K562 (cell line): ENCODE results near the gene GIGYF2. TPM values are rescaled to one million over a fixed set of nuclear protein-coding genes. Genes with fewer than 3 reads are reported as not detected.

ENCODE experiments used
- ATAC-seq: fragments of 200-7000 bp; cut with Tn5 transposase; 3 replicates; pipeline ENCODE4 v1.9.1; 2020; ENCODE audit warnings: moderate library complexity
- BruUV-seq: library from RNA; stranded (reverse); fragments of 400-500 nt; replicated peaks from 2 replicates; lab custom pipeline; 2021; lab: Mats Ljungman, UMichigan
- CTCF ChIA-PET: fragments of 300-600 bp; formaldehyde crosslinking; extraction: SDS; loops from one replicate; lab custom pipeline; 2021; ENCODE audit warnings: low intra/inter-chr PET ratio; lab: Yijun Ruan, JAX
- POLR2A ChIA-PET: fragments of 300-600, 350-650 bp; sonication (Branson Sonifier 250); formaldehyde crosslinking; extraction: SDS; loops from one replicate; lab custom pipeline; 2021; ENCODE audit warnings: antibody characterized with exemption, inconsistent platforms; lab: Yijun Ruan, JAX
- DNase-seq, 4 experiments: peaks; one replicate each; pipeline versions ENCODE4 v3.0.0 to v3.0.0-alpha.2; 2011 to 2018; ENCODE audit warnings: low spot score in 3 of 4, mixed read lengths in 3 of 4; ENCODE audit errors: extremely low read depth in 1 of 4
- FAIRE-seq: peaks from 2 replicates; lab custom pipeline; 2011; peaks lifted over from hg19 to GRCh38; lab: Jason Lieb, UNC
- H2AFZ ChIP-seq: 2 replicates; pipeline ENCODE4 v1.6.0; 2011; ENCODE audit warnings: low read depth, low read length, control low read depth, inconsistent platforms
- H3K27ac ChIP-seq: fragments of 200-600 bp; 3 replicates; pipeline ENCODE4 v1.8.0; 2011; ENCODE audit warnings: low read depth, mild to moderate bottlenecking, control low read depth, inconsistent platforms, low read length, moderate library complexity, mixed read lengths; ENCODE audit errors: extremely low read depth
- H3K27me3 ChIP-seq, 2 experiments: fragments of 300-600 bp in 1 of 2; 2 replicates in 1 of 2; 3 replicates in 1 of 2; pipeline versions ENCODE4 v1.6.0 to v1.8.0; 2011; ENCODE audit warnings: inconsistent platforms in 2 of 2, low read length in 2 of 2, mild to moderate bottlenecking in 1 of 2, mixed read lengths in 1 of 2, moderate library complexity in 1 of 2; ENCODE audit not compliant: control insufficient read depth in 2 of 2, insufficient read depth in 2 of 2
- H3K36me3 ChIP-seq: fragments of 300-600 bp; 3 replicates; pipeline ENCODE4 v1.8.0; 2011; ENCODE audit warnings: mild to moderate bottlenecking, low read length, inconsistent platforms; ENCODE audit not compliant: control insufficient read depth, insufficient read depth
- H3K4me1 ChIP-seq, 2 experiments: fragments of 200-600 bp in 1 of 2; replicated peaks in 1 of 2; 2 replicates in 1 of 2; 3 replicates in 1 of 2; pipeline versions ENCODE4 v1.5.1 to v1.8.0; 2011; ENCODE audit warnings: inconsistent platforms in 2 of 2, low read length in 2 of 2, mild to moderate bottlenecking in 1 of 2, mixed read lengths in 1 of 2, moderate library complexity in 1 of 2; ENCODE audit not compliant: control insufficient read depth in 2 of 2, insufficient read depth in 2 of 2
- H3K4me2 ChIP-seq: 2 replicates; pipeline ENCODE4 v1.6.1; 2011; ENCODE audit warnings: low read length, control low read depth, inconsistent platforms, mixed read lengths; ENCODE audit not compliant: insufficient read depth
- H3K4me3 ChIP-seq: fragments of 200-600 bp; sonication (generic), shearing (Covaris generic); 2 replicates; pipeline ENCODE4 v1.5.1; 2016; ENCODE audit warnings: control low read depth, inconsistent platforms
- H3K79me2 ChIP-seq: fragments of 200-600 bp; 3 replicates; pipeline ENCODE4 v1.8.0; 2011; ENCODE audit warnings: low read length, inconsistent platforms; ENCODE audit not compliant: control insufficient read depth, insufficient read depth
- H3K9ac ChIP-seq, 2 experiments: 2 replicates each; pipeline versions ENCODE4 v1.6.0 to v1.6.1; 2011; ENCODE audit warnings: low read depth in 2 of 2, low read length in 2 of 2, control low read depth in 1 of 2, inconsistent platforms in 1 of 2, mild to moderate bottlenecking in 1 of 2, mixed read lengths in 1 of 2; ENCODE audit not compliant: insufficient read depth in 1 of 2
- H3K9me1 ChIP-seq: one replicate; pipeline ENCODE4 v1.6.0; 2011; ENCODE audit warnings: inconsistent platforms, mild to moderate bottlenecking, low read length, moderate library complexity; ENCODE audit not compliant: control insufficient read depth, insufficient read depth
- H3K9me3 ChIP-seq: replicated peaks from 2 replicates; pipeline ENCODE4 v1.5.1; 2011; ENCODE audit warnings: low read depth, low read length, inconsistent platforms; ENCODE audit not compliant: control insufficient read depth, insufficient read depth
- H4K20me1 ChIP-seq: replicated peaks from 2 replicates; pipeline ENCODE4 v1.6.1; 2011; ENCODE audit warnings: low read length, inconsistent platforms, mixed read lengths; ENCODE audit not compliant: control insufficient read depth, insufficient read depth
- BCOR ChIP-seq: fragments of 450-650 bp; IDR thresholded peaks from 2 replicates; pipeline ENCODE4 v1.6.1; 2016
- CBX8 ChIP-seq: fragments of 200-600 bp; sonication (generic); IDR thresholded peaks from 2 replicates; pipeline ENCODE4 v1.6.1; 2012; ENCODE audit warnings: borderline replicate concordance, mixed run types, low read depth, mild to moderate bottlenecking, moderate library complexity, mixed read lengths, low read length, control low read depth, inconsistent platforms; ENCODE audit not compliant: poor library complexity, severe bottlenecking; ENCODE audit errors: extremely low read depth
- DDX20 ChIP-seq: fragments of 450-650 bp; IDR thresholded peaks from 2 replicates; pipeline ENCODE4 v1.6.1; 2016; ENCODE audit warnings: missing genetic modification characterization, low read depth, mild to moderate bottlenecking, missing compliant biosample characterization, moderate library complexity
- E2F8 ChIP-seq: fragments of 450-650 bp; IDR thresholded peaks from 2 replicates; pipeline ENCODE4 v1.7.1; 2018; ENCODE audit warnings: mild to moderate bottlenecking, low read depth; ENCODE audit not compliant: partially characterized antibody
- FOXK1 ChIP-seq: sonication (generic); formaldehyde crosslinking; IDR thresholded peaks from 2 replicates; pipeline ENCODE4 v1.8.0; 2022; ENCODE audit warnings: missing genetic modification reagents, mild to moderate bottlenecking, borderline replicate concordance
- JUND ChIP-seq, 2 experiments: IDR thresholded peaks; 2 replicates in 1 of 2; 3 replicates in 1 of 2; pipeline ENCODE4 v1.6.1; 2011; ENCODE audit warnings: borderline replicate concordance in 2 of 2, low read depth in 2 of 2, low read length in 2 of 2, improper control_type of control experiment in 1 of 2, missing biosample characterization in 1 of 2, missing genetic modification characterization in 1 of 2, missing genetic modification reagents in 1 of 2
- NFIX ChIP-seq: fragments of 250-450 bp; sonication (Bioruptor Pico); IDR thresholded peaks from 2 replicates; pipeline ENCODE4 v1.4.0; 2020; ENCODE audit warnings: low read depth, mild to moderate bottlenecking, moderate library complexity
- NR0B1 ChIP-seq: fragments of 450-650 bp; IDR thresholded peaks from one replicate; pipeline ENCODE4 v1.6.1; 2018; ENCODE audit warnings: mild to moderate bottlenecking, moderate library complexity; ENCODE audit not compliant: partially characterized antibody
- PCBP2 ChIP-seq: fragments of 200-400 bp; formaldehyde crosslinking; IDR thresholded peaks from 2 replicates; pipeline ENCODE4 v1.6.1; 2018; ENCODE audit warnings: low read length, low read depth, mild to moderate bottlenecking, moderate library complexity; ENCODE audit not compliant: poor library complexity, severe bottlenecking
- RHOXF2B ChIP-seq: fragments of 250-450 bp; sonication (Bioruptor Pico); conservative IDR thresholded peaks from 2 replicates; pipeline ENCODE4 v1.5.1; 2021
- ZBTB34 ChIP-seq: fragments of 250-450 bp; sonication (Bioruptor Pico); IDR thresholded peaks from 2 replicates; pipeline ENCODE4 v1.8.0; 2021; ENCODE audit warnings: mild to moderate bottlenecking, moderate library complexity
- ZBTB49 ChIP-seq: sonication (generic); formaldehyde crosslinking; IDR thresholded peaks from 2 replicates; pipeline ENCODE4 v1.8.0; 2022; ENCODE audit warnings: missing genetic modification reagents, mild to moderate bottlenecking, borderline replicate concordance
- ZNF134 ChIP-seq: fragments of 250-450 bp; sonication (Bioruptor Pico); conservative IDR thresholded peaks from 2 replicates; pipeline ENCODE4 v1.4.0; 2020
- WGBS: fragments of 100-300 bp; shearing (Covaris generic); methylation state at CpG from one replicate; pipeline ENCODE4 v1.1.6; 2016; ENCODE audit warnings: low coverage, mixed read lengths; ENCODE audit not compliant: insufficient coverage; ENCODE audit errors: missing lambda C conversion rate; 5-methylcytosine and 5-hydroxymethylcytosine counted together
- in situ Hi-C: fragments of 300-500 bp; cut with MboI; formaldehyde crosslinking; loops from 4 replicates; pipeline ENCODE4 v1.15.0; 2018; ENCODE audit warnings: inconsistent platforms, mixed read lengths
- intact Hi-C: fragments of 100-400 bp; cut with micrococcal nuclease; formaldehyde crosslinking; loops from 2 replicates; pipeline ENCODE4 v1.14.2; 2022
- polyA plus RNA-seq, 8 experiments: library from polyadenylated mRNA; depleted of rRNA in 4 of 8; stranded (reverse) in 5 of 8; unstranded in 3 of 8; fragments of >200 nt; fragmentation: Nextera tagmentation in 2 of 8; fragmentation: Illumina TruSeq in 1 of 8; extraction: Ambion mirVana in 2 of 8; extraction: Trizol in 1 of 8; gene quantifications; 2 replicates each; pipeline versions ENCODE4 v1.2.1 to v1.2.3, GENCODE V29; 2011 to 2014; ENCODE audit warnings: inconsistent platforms in 1 of 8, missing spikeins in 1 of 8
- total RNA-seq, 7 experiments: library from RNA; depleted of rRNA in 6 of 7; stranded (reverse); fragments of >200 nt in 6 of 7; fragmentation: Illumina TruSeq in 2 of 7; extraction: Trizol in 2 of 7; gene quantifications; 2 replicates each; pipeline versions ENCODE4 v1.2.1 to v1.2.3, GENCODE V29; 2011 to 2021; ENCODE audit warnings: low replicate concordance in 1 of 7

GIGYF2 gene
- total and polyA plus RNA-seq, 9 of the 15 experiments (the other 6 are each of a cell fraction or from before 2014, with no cell fraction given), result 12.7 to 52.7 (median 34.9) TPM

GRCh38 chr2:232714969-232715368, 17.8 kb downstream of the GIGYF2 start:
- 79% methylated on average over 3 of the region's 3 CpGs for WGBS
- no peak overlapping the region for H3K4me2 ChIP-seq
- BruUV-seq, result no TSS peak
- intact Hi-C loops (no loop called here), in situ Hi-C loops (no loop called here)
- no peak overlapping the region for H3K27ac ChIP-seq
- DNase-seq, result no peak
- H3K4me3 ChIP-seq, result no peak overlapping the region
- no peak overlapping the region for H3K9ac ChIP-seq
- no peaks in the 10 kb centered on the region for H3K9me1 ChIP-seq
- H3K27me3 ChIP-seq, result no peaks in the 10 kb centered on the region
- no peak for ATAC-seq
- H3K36me3 ChIP-seq, result peaks cover 51% of the 10 kb centered on the region; the same call in 2 of the 3 replicates
- H2AFZ ChIP-seq, result no peak overlapping the region
- no peaks in the 10 kb centered on the region; a peak in 1 of 5 replicates for H3K4me1 ChIP-seq
- ChIA-PET CTCF (no interaction called here), POLR2A (no interaction called here)
- peaks cover 95% of the 10 kb centered on the region for H3K79me2 ChIP-seq
- no peak for FAIRE-seq
- no peaks in the 10 kb centered on the region for H4K20me1 ChIP-seq
- no peaks in the 10 kb centered on the region for H3K9me3 ChIP-seq
- TF ChIP-seq ZNF134 (CRISPR knock-in tag) (no peak), CBX8 (no peak), E2F8 (no peak), NFIX (CRISPR knock-in tag) (no peak), PCBP2 (no peak), NR0B1 (no peak), JUND (IDR thresholded peaks at IDR 0.05; ENCODE audit: borderline replicate concordance, low read depth, low read length) (no peak), JUND (tag; IDR thresholded peaks at IDR 0.05; ENCODE audit: borderline replicate concordance, low read depth, low read length) (no peak), FOXK1 (CRISPR knock-in tag) (no peak), ZBTB34 (CRISPR knock-in tag) (no peak), ZBTB49 (CRISPR knock-in tag) (no peak), RHOXF2B (CRISPR knock-in tag) (no peak), BCOR (no peak), DDX20 (tag) (no peak)
